ENCODE data around the gene IGFBP4.

IGFBP4 gene

GRCh38 chr17:40469805-40470675, 26.8 kb downstream of the IGFBP4 start:
- in situ Hi-C loops (cut with HindIII; ENCODE audit: low sequenced_read_pairs), result no loop called here

- in situ Hi-C loops (cut with HindIII; ENCODE audit: low sequenced_read_pairs), result no loop called here
Measured at GRCh38 chr17:40470932-40471828, 27.9 kb downstream of the IGFBP4 start.

DNA sequence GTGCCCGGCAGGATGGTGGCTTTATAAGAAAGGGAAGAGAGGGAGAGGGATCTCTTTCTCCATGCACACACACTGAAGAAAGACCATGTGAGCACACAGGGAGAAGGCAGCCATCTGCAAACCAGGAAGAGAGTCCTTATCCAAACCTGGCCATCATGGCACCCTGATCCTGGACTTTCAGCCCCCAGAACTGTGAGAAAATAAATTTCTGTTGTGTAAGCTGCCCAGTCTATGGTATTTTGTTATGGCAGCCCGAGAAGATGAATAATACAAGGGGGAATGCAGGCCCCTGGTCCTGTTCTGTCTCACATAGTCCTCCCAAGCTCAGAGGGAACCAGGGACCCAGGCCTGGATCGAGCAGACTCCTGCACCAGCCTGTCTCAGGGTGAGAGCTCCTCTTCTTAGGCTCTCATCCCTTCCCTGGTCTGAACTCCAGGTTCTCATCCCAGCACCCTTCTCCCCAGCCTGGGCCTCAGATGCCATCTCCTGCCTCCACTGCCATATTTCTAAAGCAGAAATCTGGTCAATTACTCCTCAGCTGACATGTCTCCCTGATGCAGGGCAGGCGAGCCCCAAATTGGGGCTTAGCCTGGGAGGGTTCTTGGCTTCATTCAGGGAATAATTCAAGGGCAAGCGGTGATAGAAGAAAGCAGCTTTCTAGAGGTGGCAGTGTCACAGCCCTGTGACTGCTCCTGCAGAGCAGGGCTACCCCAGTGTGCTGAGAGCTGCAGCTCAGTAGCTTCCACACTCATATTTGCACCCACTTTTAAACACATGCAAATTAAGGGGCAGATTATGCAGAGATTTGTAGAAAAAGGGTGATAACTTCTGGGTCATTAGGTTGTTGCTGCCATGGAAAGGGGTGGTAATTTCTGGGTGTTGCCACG, 28.8 kb downstream of the IGFBP4 start:
- in situ Hi-C loops (cut with HindIII; ENCODE audit: low sequenced_read_pairs), result no loop called here

GRCh38 chr17:40472733-40473452, 29.6 kb downstream of the IGFBP4 start:
- in situ Hi-C loops (cut with HindIII; ENCODE audit: low sequenced_read_pairs), result no loop called here

DNA sequence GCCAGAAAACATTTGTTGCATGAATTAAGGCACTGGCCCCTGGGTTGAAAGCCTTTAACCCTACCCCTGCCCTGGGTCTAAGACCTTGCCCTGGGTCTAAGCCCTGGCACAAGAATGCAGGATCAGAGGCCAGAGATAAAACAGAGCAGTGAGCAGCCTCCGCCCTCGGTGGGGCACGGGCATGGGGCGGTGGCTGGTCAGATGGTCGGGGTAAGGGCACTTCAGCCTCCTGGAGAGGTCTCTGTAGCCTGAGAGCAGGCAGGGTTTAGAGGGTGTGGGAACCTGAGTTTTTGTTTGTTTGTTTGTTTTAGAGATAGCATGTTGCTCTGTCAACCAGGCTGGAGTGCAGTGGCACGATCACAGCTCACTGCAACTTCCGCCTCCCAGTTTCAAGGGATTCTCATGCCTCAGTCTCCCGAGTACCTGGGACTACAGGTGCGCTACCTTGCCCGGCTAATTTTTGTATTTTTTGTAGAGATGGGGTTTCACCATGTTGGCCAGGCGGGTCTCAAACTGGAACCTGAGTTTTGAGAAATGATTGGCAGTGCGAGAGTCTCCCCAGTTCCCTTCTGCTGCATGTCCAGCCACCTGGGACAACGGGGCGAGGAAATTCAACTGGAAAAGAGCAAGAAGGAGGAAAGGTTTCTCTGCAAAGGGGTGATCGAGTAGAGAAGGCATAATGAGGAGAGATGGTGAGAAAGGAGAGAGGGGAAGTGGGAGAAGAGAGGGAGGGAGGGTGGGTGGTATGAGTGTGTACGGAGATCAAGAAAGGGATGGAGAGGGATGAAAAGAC, 30.5 kb downstream of the IGFBP4 start:
- in situ Hi-C loops (cut with HindIII; ENCODE audit: low sequenced_read_pairs), result no loop called here

GRCh38 chr17:40474419-40475002, 31.3 kb downstream of the IGFBP4 start:
- in situ Hi-C loops (cut with HindIII; ENCODE audit: low sequenced_read_pairs), result no loop called here

GRCh38 chr17:40475234-40475908, 32.1 kb downstream of the IGFBP4 start:
- in situ Hi-C loops (cut with HindIII; ENCODE audit: low sequenced_read_pairs), result no loop called here

DNA sequence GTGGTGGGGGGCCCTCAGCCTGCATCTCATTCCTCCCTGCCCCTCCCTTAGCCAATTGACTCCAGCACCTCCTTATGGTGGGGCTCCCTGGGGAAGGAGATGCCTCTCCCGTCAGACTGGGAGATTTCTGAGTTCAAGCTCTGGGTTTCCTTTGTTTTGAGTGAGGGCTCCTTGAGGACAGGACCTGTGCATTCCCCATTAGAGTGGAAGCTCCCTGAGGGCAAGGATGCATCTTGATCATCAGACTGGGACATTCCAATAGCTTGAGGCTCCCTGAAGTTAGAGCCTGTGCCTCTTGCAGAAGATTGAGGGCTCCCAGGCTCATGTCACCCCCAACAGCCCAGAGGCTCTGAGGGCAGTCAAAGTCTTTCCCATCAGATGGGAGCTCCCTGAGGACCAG, 34.5 kb downstream of the IGFBP4 start:
- in situ Hi-C loops (cut with HindIII; ENCODE audit: low sequenced_read_pairs), result no loop called here

- in situ Hi-C loops (cut with HindIII; ENCODE audit: low sequenced_read_pairs), result no loop called here
Measured at GRCh38 chr17:40478486-40478885, 35.2 kb downstream of the IGFBP4 start.

- in situ Hi-C loops (cut with HindIII; ENCODE audit: low sequenced_read_pairs), result no loop called here
Measured at GRCh38 chr17:40479754-40480480, 36.7 kb downstream of the IGFBP4 start.

GRCh38 chr17:40480501-40481003, 37.3 kb downstream of the IGFBP4 start:
- in situ Hi-C loops (cut with HindIII; ENCODE audit: low sequenced_read_pairs), result no loop called here

DNA sequence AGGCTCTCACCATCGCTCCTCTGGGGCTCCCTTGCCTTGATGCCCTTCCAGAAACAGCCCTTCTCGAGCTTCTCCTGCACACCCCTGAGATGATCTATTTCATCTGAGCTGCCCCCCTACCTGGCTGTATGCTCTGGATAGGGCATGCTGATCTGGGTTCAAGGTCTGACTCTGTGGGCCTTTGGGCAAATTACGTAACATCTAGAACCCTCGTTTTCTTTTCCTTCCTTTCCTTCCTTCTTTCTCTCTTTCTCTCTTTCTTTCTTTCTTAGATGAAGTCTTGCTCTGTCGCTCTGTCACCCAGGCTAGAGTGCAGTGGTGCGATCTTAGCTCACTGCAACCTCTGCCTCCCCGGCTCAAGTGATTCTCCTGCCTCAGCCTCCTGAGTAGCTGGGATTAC, 37.9 kb downstream of the IGFBP4 start:
- in situ Hi-C loops (cut with HindIII; ENCODE audit: low sequenced_read_pairs), result no loop called here

DNA sequence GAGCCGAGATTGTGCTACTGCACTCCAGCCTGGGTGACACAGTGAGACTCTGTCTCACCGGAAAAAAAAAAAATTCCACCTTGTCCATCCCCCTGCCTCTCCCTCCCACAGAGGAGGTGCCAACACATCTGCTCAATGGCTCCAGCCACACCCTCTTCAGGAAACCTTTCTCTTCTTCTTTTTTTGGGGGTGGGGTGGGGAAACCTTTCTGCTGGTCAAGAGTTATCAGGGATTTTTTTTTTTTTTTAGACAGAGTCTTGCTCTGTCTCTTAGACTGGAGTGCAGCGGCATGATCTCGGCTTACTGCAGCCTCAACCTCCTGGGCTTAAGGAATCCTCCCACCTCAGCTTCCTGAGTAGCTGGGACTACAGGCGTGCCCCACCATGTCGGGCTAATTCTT, 39.5 kb downstream of the IGFBP4 start:
- in situ Hi-C loops (cut with HindIII; ENCODE audit: low sequenced_read_pairs), result no loop called here

- in situ Hi-C loops (cut with HindIII; ENCODE audit: low sequenced_read_pairs), result no loop called here
Measured at GRCh38 chr17:40483679-40484078, 40.4 kb downstream of the IGFBP4 start.

GRCh38 chr17:40484285-40484972, 41.2 kb downstream of the IGFBP4 start:
- in situ Hi-C loops (cut with HindIII; ENCODE audit: low sequenced_read_pairs), result no loop called here

- in situ Hi-C loops (cut with HindIII; ENCODE audit: low sequenced_read_pairs), result no loop called here
Measured at GRCh38 chr17:40484973-40485530, 41.8 kb downstream of the IGFBP4 start.

All from endothelial cell of hepatic sinusoid (primary cell).